Measurements from ENCODE around the gene GNG4. TPM values are rescaled to one million over a fixed set of nuclear protein-coding genes. Genes with fewer than 3 reads are reported as not detected.

Gene GNG4
- total and polyA plus RNA-seq, 9 of the 15 experiments (the other 6 are each of a cell fraction or from before 2014, with no cell fraction given): 0.06 to 0.58 (median 0.08) TPM; not detected in 4

DNA sequence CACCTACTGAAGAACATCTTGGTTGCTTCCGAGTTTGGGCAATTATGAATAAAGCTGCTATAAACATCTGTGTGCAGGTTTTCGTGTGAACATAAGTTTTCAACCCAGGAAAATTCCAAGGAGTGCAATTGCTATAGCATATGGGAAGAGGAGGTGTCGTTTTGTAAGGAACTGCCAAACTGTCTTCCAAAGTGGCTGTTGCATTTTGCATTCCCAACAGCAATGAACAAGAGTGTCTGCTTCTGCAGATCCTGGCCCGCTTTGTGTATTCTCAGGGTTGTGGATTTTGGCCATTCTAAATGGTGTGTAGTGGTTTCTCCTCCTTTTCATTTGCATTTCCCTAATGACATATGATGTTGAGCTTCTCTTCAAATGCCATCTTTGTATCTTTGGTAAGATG lies 23.8 kb downstream of the GNG4 start (continued):
- TF ChIP-seq, protein P1, sequence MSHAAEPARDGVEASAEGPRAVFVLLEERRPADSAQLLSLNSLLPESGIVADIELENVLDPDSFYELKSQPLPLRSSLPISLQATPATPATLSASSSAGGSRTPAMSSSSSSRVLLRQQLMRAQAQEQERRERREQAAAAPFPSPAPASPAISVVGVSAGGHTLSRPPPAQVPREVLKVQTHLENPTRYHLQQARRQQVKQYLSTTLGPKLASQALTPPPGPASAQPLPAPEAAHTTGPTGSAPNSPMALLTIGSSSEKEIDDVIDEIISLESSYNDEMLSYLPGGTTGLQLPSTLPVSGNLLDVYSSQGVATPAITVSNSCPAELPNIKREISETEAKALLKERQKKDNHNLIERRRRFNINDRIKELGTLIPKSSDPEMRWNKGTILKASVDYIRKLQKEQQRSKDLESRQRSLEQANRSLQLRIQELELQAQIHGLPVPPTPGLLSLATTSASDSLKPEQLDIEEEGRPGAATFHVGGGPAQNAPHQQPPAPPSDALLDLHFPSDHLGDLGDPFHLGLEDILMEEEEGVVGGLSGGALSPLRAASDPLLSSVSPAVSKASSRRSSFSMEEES (CRISPR knock-in tag; IDR thresholded peaks at IDR 0.05): no peak
- TF ChIP-seq, protein P2, sequence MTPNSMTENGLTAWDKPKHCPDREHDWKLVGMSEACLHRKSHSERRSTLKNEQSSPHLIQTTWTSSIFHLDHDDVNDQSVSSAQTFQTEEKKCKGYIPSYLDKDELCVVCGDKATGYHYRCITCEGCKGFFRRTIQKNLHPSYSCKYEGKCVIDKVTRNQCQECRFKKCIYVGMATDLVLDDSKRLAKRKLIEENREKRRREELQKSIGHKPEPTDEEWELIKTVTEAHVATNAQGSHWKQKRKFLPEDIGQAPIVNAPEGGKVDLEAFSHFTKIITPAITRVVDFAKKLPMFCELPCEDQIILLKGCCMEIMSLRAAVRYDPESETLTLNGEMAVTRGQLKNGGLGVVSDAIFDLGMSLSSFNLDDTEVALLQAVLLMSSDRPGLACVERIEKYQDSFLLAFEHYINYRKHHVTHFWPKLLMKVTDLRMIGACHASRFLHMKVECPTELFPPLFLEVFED (CRISPR knock-in tag; conservative IDR thresholded peaks at IDR 0.05): no peak

DNA sequence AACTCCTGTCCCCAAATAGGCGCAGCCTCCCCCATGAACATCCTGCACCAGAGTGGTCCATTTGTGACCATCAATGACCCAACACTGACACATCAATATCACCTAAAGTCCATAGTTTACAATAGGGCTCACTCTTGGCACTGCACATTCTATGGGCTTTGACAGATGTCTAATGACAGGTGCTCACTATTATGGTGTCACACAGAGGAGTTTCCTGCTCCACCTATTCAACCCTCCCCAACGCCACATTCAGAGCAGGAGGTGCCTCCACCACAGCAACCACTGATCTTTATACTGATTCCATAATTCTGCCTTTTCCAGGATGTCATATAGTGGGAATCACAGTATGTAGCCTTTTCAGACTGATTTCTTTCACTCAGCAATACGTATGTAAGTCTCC lies 24.2 kb downstream of the GNG4 start:
- H3K4me3 ChIP-seq: no peak overlapping the region
- ChIA-PET CTCF (ENCODE audit: low intra/inter-chr PET ratio) (no interaction called here), POLR2A (interaction anchor here (1.3 kb wide), 1 partner anchor 12 kb away, joined by 3 read pairs; no protein-coding TSS in a partner anchor)
- BruUV-seq (replicated peaks): no TSS peak
- WGBS (ENCODE audit: insufficient coverage, low coverage, missing lambda C conversion rate): 1% methylated on average over 3 of the region's 3 CpGs
- no peaks in the 10 kb centered on the region for H3K9me3 ChIP-seq (replicated peaks; ENCODE audit: control insufficient read depth, insufficient read depth, low read depth, low read length)
- H4K20me1 ChIP-seq (replicated peaks; ENCODE audit: control insufficient read depth, insufficient read depth, low read length): 0 out of 2 replicates have a peak, but pooled peaks cover 2% of the 10 kb centered on the region
- ATAC-seq (no peak), DNase-seq (ENCODE audit: extremely low read depth in 1 of 4, low spot score in 3 of 4) (no peak), FAIRE-seq (no peak)
- no peaks in the 10 kb centered on the region for H3K9me1 ChIP-seq (ENCODE audit: control insufficient read depth, insufficient read depth, low read length)
- H3K79me2 ChIP-seq (ENCODE audit: control insufficient read depth, insufficient read depth, low read length): no peaks in the 10 kb centered on the region
- in situ Hi-C loops (cut with MboI): no loop called here
- H3K4me2 ChIP-seq (ENCODE audit: insufficient read depth, low read length): no peak overlapping the region
- H3K9ac ChIP-seq (ENCODE audit: insufficient read depth in 1 of 2, low read depth in 2 of 2, low read length in 2 of 2): no peak overlapping the region
- no peaks in the 10 kb centered on the region for H3K36me3 ChIP-seq (ENCODE audit: control insufficient read depth, insufficient read depth, low read length)
- no peak overlapping the region for H2AFZ ChIP-seq (ENCODE audit: low read depth, low read length)
- no peak overlapping the region for H3K27ac ChIP-seq (ENCODE audit: extremely low read depth, low read depth, low read length)
- no peaks in the 10 kb centered on the region for H3K4me1 ChIP-seq (replicated peaks in 1 of 2; ENCODE audit: control insufficient read depth in 2 of 2, insufficient read depth in 2 of 2, low read length in 2 of 2)
- intact Hi-C loops (cut with micrococcal nuclease): no loop called here
- peaks cover 39 to 70% of the 10 kb centered on the region in 2 experiments; a peak in 4 of 5 replicates for H3K27me3 ChIP-seq (ENCODE audit: control insufficient read depth in 2 of 2, insufficient read depth in 2 of 2, low read length in 2 of 2)
- TF ChIP-seq HIVEP1 (CRISPR knock-in tag; IDR thresholded peaks at IDR 0.05): no peak
- no peak for TF ChIP-seq TBP (optimal IDR thresholded peaks at IDR 0.05; ENCODE audit: low read depth, low read length)

Measured in K562 (cell line).